NCI-H1092 (cell line): Measurements from ENCODE around the gene ATP10B.
A peak's percentile ranks its signal among the peaks of the same experiment; 100 is the strongest.

Source experiments
- DNase-seq: peaks from one replicate; lab custom pipeline; 2025; lab: John Stamatoyannopoulos, UW

ATP10B gene

DNA sequence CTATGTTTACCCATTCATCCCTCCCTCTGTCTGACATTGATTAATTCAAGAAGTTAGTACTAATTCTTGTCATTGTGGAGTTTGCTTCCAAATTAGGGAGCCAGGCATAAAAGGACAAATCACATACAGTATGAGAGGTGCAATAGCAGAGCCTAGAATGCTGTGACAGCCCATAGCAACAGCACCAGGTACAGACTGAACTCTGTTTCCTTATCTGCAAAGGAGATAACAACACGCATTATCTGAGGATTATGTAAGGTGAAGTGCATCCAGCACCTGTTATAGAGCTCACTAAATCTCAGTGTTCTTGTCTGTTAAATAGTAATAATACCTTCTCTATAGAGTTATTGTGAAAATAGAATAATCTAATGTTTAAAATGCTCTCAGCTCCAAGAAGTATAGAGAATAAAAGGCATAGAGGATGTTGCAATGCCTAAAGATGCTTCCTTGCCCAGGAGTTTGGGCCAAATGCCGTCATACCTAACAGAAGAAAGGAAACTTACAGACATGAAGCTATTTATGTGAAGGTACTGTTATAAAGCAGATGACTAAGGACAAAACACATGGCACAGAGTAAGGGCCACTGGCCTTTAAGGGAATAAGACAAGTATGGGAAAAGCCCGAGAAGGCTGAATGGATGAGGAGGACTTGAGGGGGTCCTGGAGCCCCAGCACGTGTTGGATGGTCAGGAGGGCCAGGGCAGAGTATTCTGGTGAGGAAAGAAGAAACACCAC lies 214.5 kb downstream of the ATP10B start:
- DNase-seq: no peak

DNA sequence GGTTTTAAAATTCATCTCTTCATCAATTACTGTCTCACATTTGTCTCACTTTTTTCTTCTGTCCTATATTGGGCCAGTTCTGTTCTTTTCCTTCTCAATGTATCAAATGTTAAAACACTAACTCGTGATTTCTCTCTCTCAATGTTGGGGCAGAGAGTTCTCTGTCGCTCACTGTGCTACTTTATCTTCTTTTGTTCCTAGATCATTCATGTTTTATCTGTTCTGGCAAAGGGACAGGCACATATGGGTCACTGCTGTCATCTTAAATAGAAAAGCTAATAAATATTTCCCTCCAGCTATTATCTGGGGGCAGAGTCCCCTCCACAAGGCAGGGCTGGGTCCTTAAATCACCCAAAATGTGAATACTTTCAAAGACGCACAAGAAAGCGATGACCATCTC lies 216.3 kb downstream of the ATP10B start:
- DNase-seq: no peak

DNA sequence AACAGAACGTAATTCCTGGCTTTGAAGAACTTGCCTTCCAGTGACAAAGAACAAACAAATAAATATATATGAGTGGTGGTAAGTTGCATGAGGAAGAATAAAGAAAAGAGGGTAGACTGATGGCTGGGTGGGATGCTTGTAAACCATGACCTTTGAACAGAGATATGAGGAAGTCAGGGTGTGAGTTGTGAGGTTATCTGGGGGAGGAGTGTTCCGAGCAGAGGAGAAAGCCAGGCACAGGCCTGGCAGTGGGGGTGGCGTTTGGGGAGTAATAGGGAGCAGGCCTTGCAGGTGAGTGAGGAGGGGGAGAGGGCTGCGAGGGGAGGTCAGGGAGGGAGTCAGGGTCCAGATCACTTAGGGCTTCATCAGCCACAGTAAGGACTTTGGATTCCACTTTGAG lies 217.0 kb downstream of the ATP10B start:
- no peak for DNase-seq

DNA sequence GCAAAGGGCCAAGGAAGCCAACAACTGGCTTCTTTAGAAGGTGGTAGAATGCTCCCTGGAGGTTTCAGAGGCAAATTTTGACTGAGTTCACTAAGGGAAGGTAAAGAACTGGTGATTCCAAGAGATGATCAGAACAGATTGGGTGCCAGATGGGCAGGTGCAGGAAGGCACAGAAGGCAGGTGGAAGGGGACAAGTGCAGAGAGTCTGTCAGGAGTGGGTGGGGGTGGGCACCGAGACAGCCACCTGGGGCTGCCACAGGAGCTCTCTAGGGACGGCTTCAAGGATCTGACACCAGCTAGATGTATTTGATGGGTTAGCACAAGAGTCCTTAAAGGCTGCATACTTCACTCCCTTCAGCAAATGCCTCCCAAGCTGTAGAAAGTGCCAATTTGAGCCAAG lies 223.0 kb downstream of the ATP10B start:
- no peak for DNase-seq

DNA sequence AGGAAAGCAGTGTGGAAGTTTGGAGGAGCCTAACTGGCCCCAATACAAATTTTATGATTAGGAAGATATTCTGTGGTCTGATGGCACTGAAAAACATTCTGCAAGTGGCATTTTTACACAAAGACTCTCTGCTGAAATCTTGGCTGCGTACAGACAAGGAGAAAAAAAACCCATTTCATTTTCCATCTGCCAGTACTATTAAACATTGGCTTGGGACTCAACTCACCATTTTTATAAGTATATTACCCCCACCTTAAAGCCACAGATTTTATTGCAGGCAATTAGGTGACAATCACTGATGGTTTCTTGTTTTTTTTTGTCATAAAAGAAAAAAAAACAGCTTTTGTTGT lies 223.4 kb downstream of the ATP10B start:
- no peak for DNase-seq

DNA sequence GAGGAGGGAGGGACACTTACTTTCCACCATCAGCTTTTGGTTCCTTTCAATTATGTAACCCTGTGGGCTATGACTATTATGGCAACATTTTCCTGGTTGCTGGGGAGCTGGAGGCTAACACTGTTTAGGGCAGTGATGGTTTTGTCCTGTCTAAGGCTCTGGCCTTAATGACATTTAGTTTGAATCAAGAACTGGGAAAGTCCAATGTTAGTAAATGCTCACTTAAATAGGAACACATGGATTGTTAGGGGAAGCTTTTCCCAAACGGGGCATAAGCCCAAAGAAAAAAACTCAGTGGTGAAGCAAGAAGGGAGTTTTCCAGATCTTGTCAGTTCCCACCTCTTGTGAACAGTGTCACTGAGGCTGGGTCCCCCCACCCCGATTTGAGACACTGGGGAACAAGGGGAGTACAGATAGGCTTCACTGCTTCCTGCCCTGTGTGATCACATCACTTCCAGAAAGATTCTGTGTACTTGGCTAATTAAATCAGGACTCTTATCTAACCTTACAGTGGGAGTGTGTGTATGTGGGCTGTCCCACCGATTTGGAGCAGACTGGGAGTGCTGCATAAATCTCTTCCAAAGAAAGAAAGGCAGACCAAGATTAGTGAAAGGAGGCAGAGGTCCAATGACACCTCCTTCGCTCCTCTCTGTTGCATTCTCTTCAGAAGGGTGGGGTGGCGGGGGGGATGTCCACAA lies 223.9 kb downstream of the ATP10B start:
- no peak for DNase-seq

DNA sequence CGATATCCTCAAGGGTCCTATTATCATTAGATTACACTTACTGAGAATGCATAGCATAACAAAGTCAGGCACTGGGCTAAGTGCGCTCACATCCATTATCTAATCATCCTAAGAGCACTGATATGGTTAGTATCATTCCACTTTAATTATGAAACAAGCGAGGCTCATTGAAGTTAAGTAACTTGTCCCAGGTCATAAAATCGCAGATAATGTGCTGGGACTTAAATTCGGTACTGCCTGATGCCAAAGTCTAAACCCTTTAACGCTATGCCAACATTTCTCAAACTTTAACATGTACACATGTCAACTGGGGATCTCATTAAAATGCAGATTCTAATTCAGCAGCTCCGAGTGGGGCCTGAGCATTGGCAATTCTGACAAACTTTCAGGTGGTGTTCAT lies 225.7 kb downstream of the ATP10B start:
- no peak for DNase-seq

DNA sequence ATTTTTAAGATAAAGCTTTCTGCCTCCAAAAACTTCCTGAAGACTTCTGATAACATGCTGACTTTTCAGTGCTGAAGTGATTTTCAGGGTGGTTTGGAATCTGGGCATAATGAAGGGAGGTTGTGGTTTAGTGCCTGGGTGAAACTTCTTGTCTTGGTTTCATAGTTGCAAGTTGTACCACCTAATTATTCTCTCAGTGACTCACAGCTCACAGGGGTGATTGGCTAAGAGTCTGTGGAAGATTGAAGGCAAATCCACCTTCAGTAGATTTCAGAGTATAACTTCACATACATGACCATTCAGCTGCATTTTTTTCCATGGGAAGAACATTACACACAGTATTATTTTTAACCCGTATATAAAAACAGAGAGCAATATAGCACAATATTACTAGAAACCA lies 230.5 kb downstream of the ATP10B start:
- DNase-seq: no peak

DNA sequence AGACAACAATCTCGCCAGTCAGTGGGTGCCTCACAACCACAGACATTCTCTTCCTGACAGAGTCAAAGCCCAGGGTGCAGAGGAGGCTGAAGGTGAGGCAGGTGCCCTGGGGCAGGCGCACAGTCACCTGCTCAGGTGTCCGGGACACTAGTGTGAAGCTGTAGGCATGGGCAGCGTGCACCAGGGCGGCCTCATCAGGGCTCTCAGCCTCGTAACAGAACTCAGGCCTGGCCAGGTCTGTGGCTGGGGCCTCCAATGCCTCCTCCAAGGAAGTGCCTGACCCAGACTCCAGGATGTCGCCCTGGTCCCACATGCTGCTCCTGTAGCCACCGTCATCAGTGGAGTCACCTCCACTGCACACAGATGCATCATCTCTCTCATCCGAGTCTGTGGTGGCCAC lies 231.6 kb downstream of the ATP10B start:
- DNase-seq: no peak

DNA sequence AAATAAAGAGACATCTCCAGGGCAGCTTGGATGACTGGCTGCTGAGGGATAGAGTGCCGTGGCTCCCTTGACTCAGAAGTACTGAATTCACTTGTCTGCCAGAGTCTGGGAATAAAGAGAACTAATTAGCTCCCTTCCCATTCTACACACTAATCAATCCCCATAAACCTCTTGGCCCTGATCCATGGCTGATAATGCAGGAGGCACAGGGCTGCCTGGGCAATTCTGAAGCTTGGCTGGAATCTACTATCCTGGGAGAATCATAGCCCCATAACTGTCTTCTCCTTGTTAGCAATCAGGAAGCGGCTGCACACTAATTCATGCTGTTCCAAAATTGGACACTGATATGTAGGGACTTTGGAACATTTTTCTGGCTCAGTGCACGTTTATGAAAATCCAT lies 232.6 kb downstream of the ATP10B start:
- peak; percentile 33 for DNase-seq

DNA sequence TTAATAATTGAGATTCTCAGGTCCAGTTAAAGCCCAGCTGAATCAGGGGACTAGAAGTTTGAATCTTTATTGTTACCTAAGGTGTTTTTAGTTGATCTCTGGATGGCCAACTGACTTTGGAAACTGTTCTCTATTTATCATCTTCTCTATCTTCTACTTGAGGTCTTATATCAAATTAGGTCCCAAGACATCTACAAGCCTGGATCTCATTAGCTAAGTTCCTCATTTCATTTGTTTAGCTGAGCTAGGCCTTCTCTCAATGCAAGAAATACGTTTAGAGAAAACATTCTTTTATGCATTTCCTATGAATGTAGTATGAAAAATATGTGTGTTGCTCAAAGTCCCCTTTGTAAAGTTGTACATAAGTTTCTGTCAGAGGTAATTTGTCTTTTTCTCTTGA lies 233.7 kb downstream of the ATP10B start:
- DNase-seq: no peak

DNA sequence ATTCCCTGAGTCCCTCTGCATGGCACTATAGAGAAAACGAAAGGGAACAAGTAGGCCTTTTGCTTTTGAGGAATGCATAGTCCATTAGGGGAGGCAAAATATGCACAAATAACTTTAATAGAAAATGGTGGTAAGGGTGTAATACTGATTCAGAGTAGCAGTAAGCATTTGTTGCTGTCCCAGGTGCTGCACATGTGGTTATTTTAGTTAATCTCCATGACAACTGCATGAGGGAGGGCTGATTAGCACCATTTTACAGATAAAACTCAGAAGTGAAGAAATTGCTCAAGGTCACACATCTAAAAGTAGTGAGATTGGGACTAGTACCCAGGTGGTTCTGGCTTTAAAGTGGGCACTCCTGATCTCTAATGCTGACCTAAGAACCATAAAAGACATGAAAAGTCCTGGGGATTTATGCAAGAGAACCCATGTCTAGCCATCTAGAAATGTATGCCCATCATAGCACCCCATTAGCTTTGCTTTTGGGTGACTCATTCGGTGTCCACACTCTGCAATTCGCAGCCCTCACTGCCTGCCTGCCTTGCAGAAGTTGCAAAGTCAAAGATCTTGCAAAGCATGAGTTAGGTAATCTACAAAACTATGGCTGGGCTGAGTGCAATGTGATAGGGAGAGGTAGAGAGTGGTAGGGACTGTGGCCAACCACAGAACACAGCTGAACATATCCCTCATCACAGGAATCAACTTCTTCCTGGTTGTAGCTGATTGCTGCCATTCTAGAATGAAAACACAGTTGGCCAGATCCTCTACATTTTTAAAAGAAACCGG lies 235.1 kb downstream of the ATP10B start:
- DNase-seq: no peak

DNA sequence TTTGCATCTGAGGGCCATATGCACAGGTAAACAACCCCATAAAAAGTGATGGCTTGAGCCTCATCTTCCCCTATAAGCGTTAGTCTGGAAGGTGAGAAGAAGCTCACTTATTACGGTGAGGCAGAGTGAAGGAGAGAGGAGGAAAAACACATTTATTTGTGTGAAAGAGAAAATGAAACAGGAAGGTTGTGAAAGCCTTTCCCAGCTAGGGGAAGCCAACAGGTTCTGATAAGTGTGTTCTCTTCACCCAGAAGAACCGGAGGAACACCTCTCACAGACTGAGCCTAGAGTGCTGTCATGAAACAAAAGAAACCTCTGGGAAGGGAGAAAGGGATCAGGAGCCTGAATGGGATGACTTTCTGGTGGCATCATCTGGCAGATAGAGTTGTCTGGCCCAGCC lies 237.9 kb downstream of the ATP10B start:
- no peak for DNase-seq

DNA sequence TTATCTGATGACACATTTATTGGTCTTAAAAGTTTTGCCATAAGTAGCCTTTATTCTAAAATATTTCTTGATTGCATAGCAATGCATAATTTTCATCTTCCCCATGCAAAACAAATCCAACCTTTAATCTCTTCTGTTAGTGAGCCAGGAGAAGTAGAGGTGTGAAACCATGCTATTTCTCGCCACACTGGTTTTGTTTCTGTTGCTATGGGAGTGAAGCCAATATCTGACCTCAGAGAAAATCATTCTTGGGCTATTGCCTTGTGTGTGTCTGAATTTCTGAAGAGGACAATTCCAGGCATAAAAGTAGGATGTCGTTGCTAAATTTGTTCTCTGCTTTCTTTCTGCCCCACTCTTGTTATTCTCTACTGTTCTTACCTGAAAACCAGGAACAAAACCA lies 246.7 kb downstream of the ATP10B start:
- no peak for DNase-seq

DNA sequence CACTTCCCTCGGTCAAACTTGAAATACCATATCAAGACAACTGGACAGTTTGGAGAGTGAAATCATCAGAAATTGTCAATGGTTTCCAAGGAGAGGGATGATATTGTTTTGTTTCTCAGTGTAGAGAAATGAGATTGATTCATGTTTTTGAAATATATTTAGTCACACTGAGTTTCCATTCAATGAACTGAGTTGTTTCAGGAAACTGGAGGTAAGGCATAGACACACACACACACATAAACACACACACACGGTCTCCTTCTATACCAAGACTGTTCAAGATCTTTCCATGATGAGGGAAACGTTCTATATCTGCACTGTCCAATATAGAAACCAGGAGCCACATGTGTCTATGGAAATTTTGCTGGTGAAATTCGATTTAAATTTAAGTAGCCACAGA lies 247.5 kb downstream of the ATP10B start:
- DNase-seq: no peak

DNA sequence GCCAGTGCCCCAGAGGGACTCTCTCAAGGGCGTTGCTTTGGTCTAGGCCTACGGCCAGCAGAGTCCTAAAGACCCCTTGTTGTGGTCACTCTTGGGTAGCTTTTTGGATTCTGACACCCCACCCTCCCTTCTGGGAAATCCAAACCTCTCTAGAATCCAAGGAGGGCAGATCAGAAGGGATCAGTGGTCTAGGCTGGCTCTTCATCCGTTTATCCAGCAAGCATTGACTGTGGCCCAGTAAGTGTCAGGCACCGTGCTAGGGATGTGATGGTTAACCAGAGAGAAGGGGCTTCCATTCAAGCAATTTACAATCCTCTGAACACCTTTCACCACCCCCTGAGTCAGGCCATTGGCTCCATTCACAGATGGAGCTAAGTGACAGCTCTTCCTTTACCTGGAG lies 249.3 kb downstream of the ATP10B start:
- DNase-seq: no peak

DNA sequence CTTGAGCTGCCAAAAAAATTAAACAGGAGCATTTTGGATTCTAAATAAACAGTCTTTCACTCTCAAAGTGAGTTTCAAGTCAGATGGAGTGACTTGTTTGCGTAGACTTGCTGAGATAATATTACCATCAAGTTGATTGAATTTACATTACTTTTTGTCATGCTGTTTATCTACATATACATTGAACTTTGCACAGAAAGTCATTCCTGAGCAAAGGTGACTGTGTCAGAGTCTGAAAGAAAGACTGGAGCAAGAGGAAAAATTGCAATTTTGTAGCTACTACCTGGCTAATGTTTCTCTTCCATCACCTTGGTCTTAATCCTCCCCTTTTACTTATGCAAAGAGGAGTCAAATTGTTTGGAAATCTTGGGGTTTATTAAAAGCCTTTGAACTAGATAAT lies 251.0 kb downstream of the ATP10B start:
- no peak for DNase-seq

DNA sequence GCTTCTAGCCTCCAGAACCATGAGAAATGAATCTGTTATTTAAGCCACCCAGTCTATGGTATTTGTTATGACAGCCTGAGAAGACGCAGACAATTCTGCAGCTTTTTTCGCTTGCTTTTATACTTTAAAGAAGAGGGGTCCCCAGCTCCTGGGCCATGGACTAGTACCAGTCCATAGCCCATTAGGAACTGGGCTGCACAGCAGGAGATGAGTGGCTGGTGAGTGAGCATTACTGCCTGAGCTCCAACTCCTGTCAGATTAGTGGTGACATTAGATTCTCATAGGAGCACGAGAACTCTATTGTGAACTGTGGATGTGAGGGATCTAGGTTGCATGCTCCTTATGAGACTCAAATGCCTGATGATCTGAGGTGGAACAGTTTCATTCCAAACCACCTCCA lies 278.7 kb downstream of the ATP10B start:
- no peak for DNase-seq

DNA sequence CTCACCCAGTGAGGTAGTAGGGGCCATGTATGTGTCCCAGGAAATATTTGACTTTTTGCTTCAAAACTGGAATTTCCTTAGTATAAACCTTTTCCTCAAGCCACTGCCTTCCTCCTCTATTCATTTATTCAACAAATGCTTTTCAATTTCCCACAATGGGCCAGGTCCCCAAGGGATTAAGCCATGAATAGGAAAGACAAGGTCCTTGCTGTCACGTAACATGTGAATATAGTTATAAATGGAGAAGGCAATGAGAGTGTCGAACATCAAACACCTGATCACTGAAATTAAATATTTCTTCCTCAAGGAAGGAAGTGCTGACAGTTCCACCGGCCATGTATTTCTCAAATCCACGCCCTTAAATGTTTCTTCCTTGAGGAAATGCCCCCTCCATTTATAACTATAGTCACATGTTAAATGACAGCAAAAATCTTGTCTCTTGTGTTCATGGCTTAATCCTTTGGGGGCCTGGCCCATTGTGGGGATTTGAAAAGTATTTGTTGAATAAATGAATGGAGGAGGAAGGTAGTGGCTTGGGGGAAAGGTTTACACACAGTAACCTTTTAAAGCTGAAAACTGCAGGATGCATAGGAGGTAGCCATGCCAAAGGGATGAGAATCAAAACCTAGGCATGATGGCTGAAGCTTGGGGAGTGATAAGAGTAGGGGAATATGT lies 284.8 kb downstream of the ATP10B start:
- no peak for DNase-seq

DNA sequence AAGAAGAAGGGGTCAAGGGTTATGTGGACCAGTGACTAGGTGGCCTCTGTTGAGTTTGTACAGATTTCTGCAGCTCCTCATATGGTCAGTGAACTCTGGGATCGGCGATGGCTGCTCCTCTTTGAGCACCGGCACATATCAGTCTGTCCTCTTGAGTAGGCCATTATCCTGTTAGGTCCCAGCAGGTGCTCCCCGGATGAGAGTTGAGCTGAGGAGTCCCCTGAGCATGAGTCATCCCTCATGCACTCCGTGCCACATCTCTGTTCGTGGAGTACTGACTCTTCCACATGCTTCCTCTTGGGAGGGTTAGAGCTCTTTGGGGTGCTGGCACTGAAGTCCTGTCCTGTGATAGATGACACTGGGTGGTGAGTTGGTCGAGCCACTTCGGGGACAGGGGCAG lies 286.6 kb downstream of the ATP10B start:
- DNase-seq: no peak

DNA sequence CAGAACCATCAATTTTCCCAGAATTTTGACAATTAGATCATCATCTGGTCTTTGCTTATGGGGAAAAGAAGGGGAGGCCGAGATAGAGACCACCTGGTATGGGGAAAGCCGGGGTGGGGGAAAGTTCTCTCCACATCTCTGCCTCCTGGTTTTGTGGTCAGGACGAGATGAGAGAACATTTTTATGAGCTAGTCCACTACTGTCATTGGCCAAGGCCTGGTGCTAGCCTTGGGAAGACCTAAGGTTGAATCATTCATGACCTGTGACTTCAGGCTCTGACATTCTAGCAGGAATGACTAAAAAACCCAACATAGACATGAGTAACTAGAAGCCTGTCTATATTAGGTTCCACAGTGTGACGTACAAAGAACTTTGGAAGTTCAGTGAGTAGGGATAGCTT lies 295.2 kb downstream of the ATP10B start:
- no peak for DNase-seq

DNA sequence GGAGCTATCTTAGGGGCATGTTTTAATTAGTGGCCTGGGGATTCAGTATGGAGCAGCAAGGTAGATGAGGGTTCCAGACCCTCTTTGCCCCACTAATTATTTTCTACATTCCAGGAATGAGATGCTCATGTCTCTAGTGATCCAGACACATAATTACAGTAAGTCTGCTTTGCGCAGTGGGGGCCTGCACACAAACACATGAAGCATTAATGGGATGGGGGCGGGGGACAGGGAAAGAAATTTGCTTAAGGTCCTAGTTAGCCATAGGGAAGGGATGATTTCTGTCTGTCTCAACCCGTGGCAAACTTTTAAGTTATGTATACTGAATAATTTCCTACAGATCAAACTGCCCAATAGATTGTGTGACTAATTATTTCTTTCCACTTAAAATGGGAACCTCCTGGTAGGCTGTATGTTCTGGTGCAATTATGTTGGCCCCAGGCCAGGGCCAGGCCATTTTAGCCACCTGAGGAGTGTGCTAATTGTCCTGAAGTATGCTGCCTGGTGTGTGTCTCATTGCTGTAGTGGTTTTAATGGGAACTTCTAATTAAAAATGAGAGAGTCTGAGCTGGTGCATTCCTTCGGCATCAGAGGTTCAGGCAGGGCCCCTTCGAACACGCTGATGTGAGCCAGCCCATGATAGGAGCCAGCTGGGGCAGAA lies 295.9 kb downstream of the ATP10B start:
- DNase-seq: peak; percentile 14
